Measurements from ENCODE around the gene E2F2. TPM values are rescaled to one million over a fixed set of nuclear protein-coding genes. Genes with fewer than 3 reads are reported as not detected.

E2F2 gene
- total and polyA plus RNA-seq, 7 experiments from 2014 or later, result 0.14 to 65.7 (median 2.5) TPM; not detected in 3

- ChIA-PET CTCF (no interaction called here), POLR2A (no interaction called here)
- ATAC-seq (no peak), DNase-seq (no peak)
- H3K4me3 Mint-ChIP-seq, result no peak overlapping the region
- Histone ChIP-seq H3K4me1 (ENCODE audit: control insufficient read depth in 2 of 2, insufficient read depth in 2 of 2, low read length in 2 of 2) (no peaks in the 10 kb centered on the region), H3K36me3 (ENCODE audit: control insufficient read depth in 2 of 3, insufficient read depth in 3 of 3, low read length in 3 of 3) (no peaks in the 10 kb centered on the region), H3K27ac (ENCODE audit: low read depth, low read length) (no peak overlapping the region), H3K9me3 (ENCODE audit: control insufficient read depth in 2 of 3, low read length in 3 of 3) (no peaks in the 10 kb centered on the region), H3K4me3 (ENCODE audit: low read length) (no peak overlapping the region), H3K27me3 (ENCODE audit: control insufficient read depth in 2 of 2, insufficient read depth in 2 of 2, low read length in 2 of 2) (peaks cover 0 to 4% of the 10 kb centered on the region in 2 donors)
- H3K27me3 Mint-ChIP-seq, result peaks cover 0 to 20% (median 0%) of the 10 kb centered on the region in 5 donors
- H3K36me3 Mint-ChIP-seq, result peaks cover 0 to 3% (median 0%) of the 10 kb centered on the region in 5 donors
- H3K4me1 Mint-ChIP-seq, result peaks cover 0 to 5% (median 0%) of the 10 kb centered on the region in 7 donors
- intact Hi-C loops (cut with micrococcal nuclease), result no loop called here
- H3K27ac Mint-ChIP-seq, result no peak overlapping the region
- no peaks in the 10 kb centered on the region for H3K9me3 Mint-ChIP-seq
These were observed 70.0 kb downstream of the E2F2 start for GRCh38 chr1:23461050-23461449.

- H3K27me3 Mint-ChIP-seq, result peaks cover 0 to 21% (median 1%) of the 10 kb centered on the region in 5 donors
- Histone ChIP-seq H3K27me3 (ENCODE audit: control insufficient read depth in 2 of 2, insufficient read depth in 2 of 2, low read length in 2 of 2) (peaks cover 0 to 4% of the 10 kb centered on the region in 2 donors), H3K36me3 (ENCODE audit: control insufficient read depth in 2 of 3, insufficient read depth in 3 of 3, low read length in 3 of 3) (no peaks in the 10 kb centered on the region), H3K4me1 (ENCODE audit: control insufficient read depth in 2 of 2, insufficient read depth in 2 of 2, low read length in 2 of 2) (no peaks in the 10 kb centered on the region), H3K9me3 (ENCODE audit: control insufficient read depth in 2 of 3, low read length in 3 of 3) (no peaks in the 10 kb centered on the region), H3K27ac (ENCODE audit: low read depth, low read length) (no peak overlapping the region), H3K4me3 (ENCODE audit: low read length) (no peak overlapping the region)
- peaks cover 0 to 5% (median 0%) of the 10 kb centered on the region in 7 donors for H3K4me1 Mint-ChIP-seq
- intact Hi-C loops (cut with micrococcal nuclease), result no loop called here
- no peak overlapping the region for H3K27ac Mint-ChIP-seq
- ChIA-PET CTCF (no interaction called here), POLR2A (no interaction called here)
- H3K9me3 Mint-ChIP-seq, result no peaks in the 10 kb centered on the region
- no peak for ATAC-seq
- peaks cover 0 to 4% (median 0%) of the 10 kb centered on the region in 5 donors for H3K36me3 Mint-ChIP-seq
- H3K4me3 Mint-ChIP-seq, result no peak overlapping the region
- DNase-seq, result no peak
These were observed 70.5 kb downstream of the E2F2 start for GRCh38 chr1:23460519-23460918.

- Histone ChIP-seq H3K27ac (ENCODE audit: low read depth, low read length) (no peak overlapping the region), H3K9me3 (ENCODE audit: control insufficient read depth in 2 of 3, low read length in 3 of 3) (no peaks in the 10 kb centered on the region), H3K36me3 (ENCODE audit: control insufficient read depth in 2 of 3, insufficient read depth in 3 of 3, low read length in 3 of 3) (no peaks in the 10 kb centered on the region), H3K4me3 (ENCODE audit: low read length) (no peak overlapping the region), H3K27me3 (ENCODE audit: control insufficient read depth in 2 of 2, insufficient read depth in 2 of 2, low read length in 2 of 2) (peaks cover 0 to 4% of the 10 kb centered on the region in 2 donors), H3K4me1 (ENCODE audit: control insufficient read depth in 2 of 2, insufficient read depth in 2 of 2, low read length in 2 of 2) (no peaks in the 10 kb centered on the region)
- DNase-seq (peak in 1 of 9 donors; percentile 3), ATAC-seq (no peak)
- CTCF ChIA-PET, result no interaction called here
- peaks cover 0 to 5% (median 0%) of the 10 kb centered on the region in 7 donors for H3K4me1 Mint-ChIP-seq
- H3K27me3 Mint-ChIP-seq, result peaks cover 0 to 26% (median 9%) of the 10 kb centered on the region in 5 donors
- no peak overlapping the region for H3K4me3 Mint-ChIP-seq
- H3K9me3 Mint-ChIP-seq, result no peaks in the 10 kb centered on the region
- H3K36me3 Mint-ChIP-seq, result peaks cover 0 to 9% (median 0%) of the 10 kb centered on the region in 5 donors
- H3K27ac Mint-ChIP-seq, result no peak overlapping the region
- POLR2A ChIA-PET, result no interaction called here
- intact Hi-C loops (cut with micrococcal nuclease), result no loop called here
These were observed 71.7 kb downstream of the E2F2 start for GRCh38 chr1:23459338-23459757.

Other genes starting within 250 kb of the E2F2 start
- 100 to 1,000 TPM in 4 of 5 experiments, 10 to 100 TPM in 1; 97.4 to 235 (median 117) TPM for gene HNRNPR, start 186.9 kb downstream of the E2F2 start, total RNA-seq
- gene HNRNPR, start 186.9 kb downstream of the E2F2 start, polyA plus RNA-seq, result 100 to 1,000 TPM; 197 to 208 TPM
- 10 to 100 TPM in 2 of 5 experiments, 1 to 10 TPM in 3; 4.5 to 11.7 (median 6.7) TPM for gene ZNF436, start 161.4 kb downstream of the E2F2 start, total RNA-seq
- 1 to 10 TPM; 2.9 to 3.9 TPM for gene ZNF436, start 161.4 kb downstream of the E2F2 start, polyA plus RNA-seq
- 10 to 100 TPM; 20.2 to 59.2 (median 49.3) TPM for gene TCEA3, start 106.5 kb downstream of the E2F2 start, total RNA-seq
- gene TCEA3, start 106.5 kb downstream of the E2F2 start, polyA plus RNA-seq, result 10 to 100 TPM; 34.4 to 57.2 TPM
- gene ASAP3, start 47.1 kb downstream of the E2F2 start, total RNA-seq, result 1 to 10 TPM in 4 of 5 experiments, under 1 TPM in 1; 0.12 to 8.8 (median 1.7) TPM
- gene ASAP3, start 47.1 kb downstream of the E2F2 start, polyA plus RNA-seq, result under 1 TPM; 0.26 to 0.47 TPM
- gene ID3, start 28.3 kb upstream of the E2F2 start, total RNA-seq, result 10 to 100 TPM; 14.8 to 89.4 (median 34.1) TPM
- gene ID3, start 28.3 kb upstream of the E2F2 start, polyA plus RNA-seq, result 10 to 100 TPM; 13.0 to 28.3 TPM
- gene RPL11, start 160.6 kb upstream of the E2F2 start, total RNA-seq, result 1,000 to 10,000 TPM; 1,206 to 2,420 (median 2,172) TPM
- gene RPL11, start 160.6 kb upstream of the E2F2 start, polyA plus RNA-seq, result 1,000 to 10,000 TPM; 1,567 to 2,009 TPM
- 10 to 100 TPM; 28.0 to 36.1 (median 30.4) TPM for gene ELOA, start 212.2 kb upstream of the E2F2 start, total RNA-seq
- gene ELOA, start 212.2 kb upstream of the E2F2 start, polyA plus RNA-seq, result 10 to 100 TPM; 20.3 to 30.8 TPM
- 10 to 100 TPM; 57.6 to 81.9 (median 76.0) TPM for gene PITHD1, start 247.2 kb upstream of the E2F2 start, total RNA-seq
- gene PITHD1, start 247.2 kb upstream of the E2F2 start, polyA plus RNA-seq, result 10 to 100 TPM; 82.2 to 88.9 TPM